Measurements from ENCODE around the gene DIPK2B.

DIPK2B gene

GRCh38 chrX:45157647-45158046 is 43.0 kb downstream of the DIPK2B start:
- no peak for DNase-seq (ENCODE audit: low spot score)

GRCh38 chrX:45154462-45154861 is 46.2 kb downstream of the DIPK2B start:
- no peak for DNase-seq (ENCODE audit: low spot score)

GRCh38 chrX:45154033-45154360 is 46.7 kb downstream of the DIPK2B start:
- no peak for DNase-seq (ENCODE audit: low spot score)

All from Ammon's horn (tissue), 1 donor.